ENCODE measurements around the gene AOPEP. TPM values are rescaled to one million over a fixed set of nuclear protein-coding genes. Genes with fewer than 3 reads are reported as not detected.
A peak's percentile ranks its signal among the peaks of the same experiment; 100 is the strongest.
"Not testable (repeated sequence)": the region's sequence is repeated elsewhere in the genome, so short reads cannot be mapped to it uniquely, and the experiment has no call there.

AOPEP gene
- total RNA-seq, 6 donors from 2014 or later, result 55.4 to 410 (median 111) TPM

DNA sequence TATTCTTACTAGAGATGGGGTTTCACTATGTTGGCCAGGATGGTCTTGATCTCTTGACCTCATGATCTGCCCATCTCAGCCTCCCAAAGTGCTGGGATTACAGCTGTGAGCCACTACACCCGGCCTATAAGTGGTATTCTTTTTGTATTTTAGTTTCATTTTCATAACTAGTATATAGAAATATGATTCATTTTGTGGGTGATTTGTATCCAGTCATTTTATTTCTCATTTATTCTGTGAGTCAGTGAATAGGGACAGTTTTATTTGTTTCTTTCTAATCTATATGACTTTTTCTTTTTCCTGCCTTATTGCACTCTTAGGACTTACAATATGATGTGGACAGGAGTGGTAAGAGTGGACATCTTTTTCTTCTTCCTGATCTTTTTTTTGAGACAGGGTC, 112.9 kb downstream of the AOPEP start:
- Histone ChIP-seq H3K9me3 (peaks cover 0 to 3% (median 2%) of the 10 kb centered on the region in 4 donors), H3K4me1 (no peaks in the 10 kb centered on the region), H3K27ac (no peak overlapping the region), H3K36me3 (no peaks in the 10 kb centered on the region), H3K4me3 (no peak overlapping the region), H3K27me3 (no peaks in the 10 kb centered on the region)
- WGBS, 2 donors, result 95 to 96% methylated on average over 1 of the region's 1 CpG
- TF ChIP-seq EP300 (IDR thresholded peaks at IDR 0.05), result no peak
- TF ChIP-seq POLR2AphosphoS5 (IDR thresholded peaks at IDR 0.05), result no peak
- TF ChIP-seq POLR2A (IDR thresholded peaks at IDR 0.05), result no peak
- no peak for TF ChIP-seq CTCF (IDR thresholded peaks at IDR 0.05)
- DNase-seq (no peak), ATAC-seq (ENCODE audit: low FRiP score in 2 of 2) (no peak)

GRCh38 chr9:94840738-94841137, 114.2 kb downstream of the AOPEP start:
- ATAC-seq (ENCODE audit: low FRiP score in 2 of 2) (no peak), DNase-seq (no peak)
- Histone ChIP-seq H3K27ac (no peak overlapping the region), H3K4me1 (no peaks in the 10 kb centered on the region), H3K4me3 (no peak overlapping the region), H3K27me3 (no peaks in the 10 kb centered on the region), H3K36me3 (no peaks in the 10 kb centered on the region), H3K9me3 (peaks cover 0 to 3% (median 2%) of the 10 kb centered on the region in 4 donors)
- no peak for TF ChIP-seq CTCF (IDR thresholded peaks at IDR 0.05)
- no peak for TF ChIP-seq POLR2A (IDR thresholded peaks at IDR 0.05)
- TF ChIP-seq EP300 (IDR thresholded peaks at IDR 0.05), result no peak
- TF ChIP-seq POLR2AphosphoS5 (IDR thresholded peaks at IDR 0.05), result no peak

- no peak for DNase-seq
- Histone ChIP-seq H3K27ac (no peak overlapping the region), H3K9me3 (peaks cover 0 to 3% (median 1%) of the 10 kb centered on the region in 4 donors), H3K4me1 (no peaks in the 10 kb centered on the region), H3K4me3 (no peak overlapping the region), H3K27me3 (no peaks in the 10 kb centered on the region), H3K36me3 (no peaks in the 10 kb centered on the region)
- WGBS, 2 donors, result 71 to 75% methylated on average over 4 of the region's 4 CpGs
- TF ChIP-seq CTCF (IDR thresholded peaks at IDR 0.05), result no peak
- TF ChIP-seq EP300 (IDR thresholded peaks at IDR 0.05), result no peak
- no peak for TF ChIP-seq POLR2A (IDR thresholded peaks at IDR 0.05)
- no peak for TF ChIP-seq POLR2AphosphoS5 (IDR thresholded peaks at IDR 0.05)
- ATAC-seq (ENCODE audit: low FRiP score in 2 of 2), result no peak
Observed at GRCh38 chr9:94843134-94843533, 116.6 kb downstream of the AOPEP start.

- Histone ChIP-seq H3K4me3 (no peak overlapping the region), H3K9me3 (no peaks in the 10 kb centered on the region), H3K4me1 (no peaks in the 10 kb centered on the region), H3K27ac (no peak overlapping the region), H3K27me3 (no peaks in the 10 kb centered on the region), H3K36me3 (no peaks in the 10 kb centered on the region)
- TF ChIP-seq EP300 (IDR thresholded peaks at IDR 0.05), result no peak
- no peak for TF ChIP-seq POLR2AphosphoS5 (IDR thresholded peaks at IDR 0.05)
- no peak for TF ChIP-seq POLR2A (IDR thresholded peaks at IDR 0.05)
- TF ChIP-seq CTCF (IDR thresholded peaks at IDR 0.05), result no peak
- ATAC-seq (ENCODE audit: low FRiP score in 2 of 2) (no peak), DNase-seq (no peak)
- 97% methylated on average over 3 of the region's 3 CpGs for WGBS, 2 donors
Observed at GRCh38 chr9:94846739-94847138, 120.2 kb downstream of the AOPEP start.

- H3K36me3 ChIP-seq, result no peaks in the 10 kb centered on the region
- no peaks in the 10 kb centered on the region for H3K4me1 ChIP-seq
- H3K4me3 ChIP-seq, result no peak overlapping the region
- WGBS, 2 donors, result 50 to 61% methylated on average over 3 of the region's 3 CpGs
- H3K27me3 ChIP-seq, result no peaks in the 10 kb centered on the region
- DNase-seq (no peak), ATAC-seq (ENCODE audit: low FRiP score in 2 of 2) (peak in 1 of 2 donors; percentile 56)
- TF ChIP-seq POLR2AphosphoS5 (IDR thresholded peaks at IDR 0.05), result peak in 1 of 2 donors; percentile 26
- TF ChIP-seq CTCF (IDR thresholded peaks at IDR 0.05), result no peak
- TF ChIP-seq EP300 (IDR thresholded peaks at IDR 0.05), result no peak
- no peak for TF ChIP-seq POLR2A (IDR thresholded peaks at IDR 0.05)
- H3K27ac ChIP-seq, result peak overlapping the region in 1 of 4 donors; percentile 7
- H3K9me3 ChIP-seq, result no peaks in the 10 kb centered on the region
Observed at GRCh38 chr9:94847486-94847885, 121.0 kb downstream of the AOPEP start.

DNA sequence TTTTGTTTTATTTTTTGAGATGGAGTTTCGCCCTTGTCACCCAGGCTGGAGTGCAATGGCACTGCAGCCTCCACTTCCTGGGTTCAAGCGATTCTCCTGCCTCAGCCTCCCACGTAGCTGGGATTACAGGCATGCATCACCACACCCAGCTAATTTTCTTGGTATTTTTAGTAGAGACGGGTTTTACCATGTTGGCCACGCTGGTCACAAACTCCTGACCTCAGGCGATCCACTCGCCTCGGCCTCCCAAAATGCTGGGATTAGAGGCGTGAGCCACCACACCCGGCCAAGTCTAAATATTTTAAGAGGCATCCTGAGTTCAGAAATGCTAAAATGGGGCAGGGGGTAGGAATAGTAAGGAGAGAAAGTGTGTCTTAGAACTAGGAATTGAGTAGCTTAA, 122.3 kb downstream of the AOPEP start:
- 96 to 98% methylated on average over 10 of the region's 10 CpGs for WGBS, 2 donors
- not testable (repeated sequence) for H3K9me3 ChIP-seq; DNase-seq; H3K4me1 ChIP-seq; H3K4me3 ChIP-seq; ATAC-seq (ENCODE audit: low FRiP score in 2 of 2); H3K27me3 ChIP-seq; H3K27ac ChIP-seq; H3K36me3 ChIP-seq

All from upper lobe of left lung (tissue), 6 donors.